SU-DHL-6 (cell line): ENCODE results near the gene SEPTIN1.

Experiments
- EZH2phosphoT487 ChIP-seq: fragments of 200-600 bp; sonication (generic), shearing (Covaris generic); conservative IDR thresholded peaks from 2 replicates; pipeline ENCODE4 v1.6.1; 2018; ENCODE audit warnings: mild to moderate bottlenecking, antibody characterized with exemption, low read length, moderate library complexity, mixed read lengths
- TF ChIP-seq, protein P1 (sequence below): fragments of 200-600 bp; sonication (generic); IDR thresholded peaks from one replicate; pipeline ENCODE4 v1.5.1; 2017; ENCODE audit warnings: antibody characterized with exemption, mild to moderate bottlenecking, low read length, moderate library complexity; ENCODE audit not compliant: insufficient read depth, poor library complexity, severe bottlenecking

DNA sequence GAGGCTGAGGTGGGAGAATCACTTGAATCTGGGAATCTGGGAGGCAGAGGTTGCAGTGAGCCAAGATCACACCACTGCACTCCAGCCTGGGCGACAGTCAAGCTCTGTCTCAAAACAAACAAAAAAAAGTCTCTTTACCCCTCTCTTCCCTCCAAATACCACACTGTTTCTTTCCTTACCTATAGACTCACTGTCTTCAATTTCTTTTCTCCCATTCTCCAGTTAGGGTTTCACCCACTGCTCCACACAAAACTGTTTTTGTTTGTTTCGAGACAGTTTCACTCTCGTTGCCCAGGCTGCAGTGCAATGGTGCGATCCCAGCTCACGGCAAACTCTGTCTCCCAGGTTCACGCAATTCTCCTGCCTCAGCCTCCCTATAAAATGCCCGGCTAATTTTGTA, 21.2 kb downstream of the SEPTIN1 start:
- TF ChIP-seq, protein P1, sequence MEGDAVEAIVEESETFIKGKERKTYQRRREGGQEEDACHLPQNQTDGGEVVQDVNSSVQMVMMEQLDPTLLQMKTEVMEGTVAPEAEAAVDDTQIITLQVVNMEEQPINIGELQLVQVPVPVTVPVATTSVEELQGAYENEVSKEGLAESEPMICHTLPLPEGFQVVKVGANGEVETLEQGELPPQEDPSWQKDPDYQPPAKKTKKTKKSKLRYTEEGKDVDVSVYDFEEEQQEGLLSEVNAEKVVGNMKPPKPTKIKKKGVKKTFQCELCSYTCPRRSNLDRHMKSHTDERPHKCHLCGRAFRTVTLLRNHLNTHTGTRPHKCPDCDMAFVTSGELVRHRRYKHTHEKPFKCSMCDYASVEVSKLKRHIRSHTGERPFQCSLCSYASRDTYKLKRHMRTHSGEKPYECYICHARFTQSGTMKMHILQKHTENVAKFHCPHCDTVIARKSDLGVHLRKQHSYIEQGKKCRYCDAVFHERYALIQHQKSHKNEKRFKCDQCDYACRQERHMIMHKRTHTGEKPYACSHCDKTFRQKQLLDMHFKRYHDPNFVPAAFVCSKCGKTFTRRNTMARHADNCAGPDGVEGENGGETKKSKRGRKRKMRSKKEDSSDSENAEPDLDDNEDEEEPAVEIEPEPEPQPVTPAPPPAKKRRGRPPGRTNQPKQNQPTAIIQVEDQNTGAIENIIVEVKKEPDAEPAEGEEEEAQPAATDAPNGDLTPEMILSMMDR = no peak
- TF ChIP-seq EZH2phosphoT487 = no peak
